HG03565 (cell line): ENCODE results near the gene KIFAP3.
"Not testable (repeated sequence)": the region's sequence is repeated elsewhere in the genome, so short reads cannot be mapped to it uniquely, and the experiment has no call there.

Experiments used
- ATAC-seq: cut with Tn5 transposase; IDR thresholded peaks from one replicate; pipeline ENCODE4 v1.9.1; 2021; ENCODE audit warnings: mild to moderate bottlenecking, moderate library complexity; ENCODE audit not compliant: unreplicated experiment

The KIFAP3 gene

GRCh38 chr1:170064821-170065220, 9.7 kb downstream of the KIFAP3 start:
- ATAC-seq, result no peak

- ATAC-seq, result no peak
These were observed 11.2 kb downstream of the KIFAP3 start for GRCh38 chr1:170063109-170063826.

- not testable (repeated sequence) for ATAC-seq
These were observed 12.8 kb downstream of the KIFAP3 start for GRCh38 chr1:170061676-170062075.

GRCh38 chr1:170060015-170060520, 14.4 kb downstream of the KIFAP3 start:
- not testable (repeated sequence) for ATAC-seq

GRCh38 chr1:170049176-170049800, 25.2 kb downstream of the KIFAP3 start:
- no peak for ATAC-seq

- ATAC-seq, result no peak
These were observed 26.0 kb downstream of the KIFAP3 start for GRCh38 chr1:170048515-170048914.

GRCh38 chr1:170044187-170044586, 30.3 kb downstream of the KIFAP3 start:
- ATAC-seq, result no peak

- ATAC-seq, result no peak
These were observed 32.9 kb downstream of the KIFAP3 start for GRCh38 chr1:170041423-170042192.

GRCh38 chr1:170032531-170033280, 41.8 kb downstream of the KIFAP3 start:
- no peak for ATAC-seq

GRCh38 chr1:170030212-170030611, 44.3 kb downstream of the KIFAP3 start:
- ATAC-seq, result no peak

- no peak for ATAC-seq
These were observed 46.7 kb downstream of the KIFAP3 start for GRCh38 chr1:170027760-170028159.

- ATAC-seq, result no peak
These were observed 53.6 kb downstream of the KIFAP3 start for GRCh38 chr1:170020859-170021258.

GRCh38 chr1:170017478-170017877, 57.0 kb downstream of the KIFAP3 start:
- no peak for ATAC-seq

- no peak for ATAC-seq
These were observed 61.6 kb downstream of the KIFAP3 start for GRCh38 chr1:170012920-170013319.

GRCh38 chr1:170010443-170010842, 64.1 kb downstream of the KIFAP3 start:
- no peak for ATAC-seq

GRCh38 chr1:170009551-170009950, 64.9 kb downstream of the KIFAP3 start:
- no peak for ATAC-seq

- not testable (repeated sequence) for ATAC-seq
These were observed 65.8 kb downstream of the KIFAP3 start for GRCh38 chr1:170008745-170009144.

- ATAC-seq, result not testable (repeated sequence)
These were observed 71.1 kb downstream of the KIFAP3 start for GRCh38 chr1:170003270-170003835.

- no peak for ATAC-seq
These were observed 73.2 kb downstream of the KIFAP3 start for GRCh38 chr1:170001266-170001665.

GRCh38 chr1:169999761-170000160, 74.7 kb downstream of the KIFAP3 start:
- ATAC-seq, result no peak
